Measurements from ENCODE around the gene KIR3DL2. TPM values are rescaled to one million over a fixed set of nuclear protein-coding genes. Genes with fewer than 3 reads are reported as not detected.
"Not testable (repeated sequence)": the region's sequence is repeated elsewhere in the genome, so short reads cannot be mapped to it uniquely, and the experiment has no call there.

The KIR3DL2 gene
- total RNA-seq, 1 experiment from 2014 or later = not detected

DNA sequence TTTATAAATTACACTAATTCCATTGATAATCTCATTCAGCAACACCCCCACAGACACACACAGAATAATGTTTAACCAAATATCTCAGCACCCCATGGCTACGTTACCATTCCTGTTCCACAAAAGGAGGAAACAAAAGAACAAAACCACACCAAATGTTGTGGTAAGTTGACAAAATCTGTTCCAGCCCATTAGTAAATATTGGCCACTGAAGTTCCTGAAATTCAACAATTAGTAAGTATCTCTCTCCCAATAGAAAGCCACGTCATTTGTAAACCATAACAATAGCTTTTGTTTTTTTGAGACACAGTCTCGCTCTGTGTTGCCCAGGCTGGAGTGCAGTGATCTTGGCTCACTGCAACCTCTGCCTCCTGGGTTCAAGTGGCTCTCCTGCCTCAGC, 21.5 kb downstream of the KIR3DL2 start:
- no peak for DNase-seq (ENCODE audit: low spot score)

DNA sequence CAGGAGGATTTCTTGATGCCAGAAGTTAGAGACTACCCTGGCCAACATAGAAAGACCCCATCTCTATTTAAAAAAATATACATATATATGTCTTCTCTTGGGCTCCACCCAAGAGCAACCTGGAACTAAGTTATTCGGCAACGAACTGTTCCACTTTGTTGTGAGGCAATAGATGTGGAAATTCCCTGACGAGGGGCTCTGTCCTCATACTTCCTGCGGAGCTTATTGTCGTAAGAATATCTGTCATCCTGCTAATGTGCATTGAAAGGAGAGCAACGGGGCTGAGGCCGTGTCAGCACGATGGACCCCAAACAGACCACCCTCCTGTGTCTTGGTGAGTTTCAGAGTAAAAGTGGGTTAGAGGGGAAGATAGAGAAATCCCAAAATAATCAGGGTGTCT, 23.7 kb downstream of the KIR3DL2 start, which contains the start of gene FCAR:
Gene FCAR, plus strand, starts transcription at position 246 of the 400 bp plus-strand sequence. Its CDS starts 55 bp downstream, at position 301.
- no peak for DNase-seq (ENCODE audit: low spot score)

DNA sequence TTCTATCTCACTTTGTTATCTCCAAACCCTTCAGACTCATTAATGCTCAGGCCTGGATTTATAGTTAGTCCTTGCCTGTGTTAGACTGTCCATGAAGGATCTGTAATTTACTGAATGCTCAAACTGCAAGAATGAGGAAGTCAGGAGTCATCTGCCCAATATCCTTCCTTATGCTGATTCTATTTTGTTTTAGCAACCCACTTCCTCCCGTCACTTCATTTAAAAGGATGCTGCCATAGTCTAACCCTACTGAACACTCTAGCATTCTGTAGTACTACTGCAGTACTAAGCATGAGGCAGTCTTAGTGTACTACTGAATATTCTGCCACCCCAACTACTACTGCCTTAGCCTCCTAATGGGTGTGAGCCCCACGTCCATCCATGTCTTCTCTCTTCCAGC, 25.3 kb downstream of the KIR3DL2 start:
- no peak for DNase-seq (ENCODE audit: low spot score)

DNA sequence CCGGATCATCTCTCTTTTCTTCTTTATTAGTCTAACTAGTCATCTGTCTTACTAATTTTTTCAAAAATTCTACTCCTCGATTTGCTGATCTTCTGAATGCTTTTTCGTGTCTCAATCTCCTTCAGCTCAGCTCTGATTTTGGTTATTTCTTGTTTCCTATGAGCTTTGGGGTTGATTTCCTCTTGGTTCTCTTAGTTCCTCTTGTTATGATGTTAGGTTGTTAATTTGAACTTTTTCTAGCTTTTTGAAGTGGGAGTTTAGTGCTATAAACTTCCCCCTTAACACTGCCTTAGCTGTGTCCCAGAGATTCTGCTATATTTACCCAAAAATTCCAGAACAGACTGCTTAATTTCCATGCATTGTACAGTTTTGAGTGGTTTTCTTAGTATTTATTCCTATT, 27.2 kb downstream of the KIR3DL2 start:
- no peak for DNase-seq (ENCODE audit: low spot score)

GRCh38 chr19:54881884-54882283, 31.6 kb downstream of the KIR3DL2 start:
- DNase-seq (ENCODE audit: low spot score) = no peak

GRCh38 chr19:54882758-54883157, 32.5 kb downstream of the KIR3DL2 start:
- peak; percentile 16 for DNase-seq (ENCODE audit: low spot score)

DNA sequence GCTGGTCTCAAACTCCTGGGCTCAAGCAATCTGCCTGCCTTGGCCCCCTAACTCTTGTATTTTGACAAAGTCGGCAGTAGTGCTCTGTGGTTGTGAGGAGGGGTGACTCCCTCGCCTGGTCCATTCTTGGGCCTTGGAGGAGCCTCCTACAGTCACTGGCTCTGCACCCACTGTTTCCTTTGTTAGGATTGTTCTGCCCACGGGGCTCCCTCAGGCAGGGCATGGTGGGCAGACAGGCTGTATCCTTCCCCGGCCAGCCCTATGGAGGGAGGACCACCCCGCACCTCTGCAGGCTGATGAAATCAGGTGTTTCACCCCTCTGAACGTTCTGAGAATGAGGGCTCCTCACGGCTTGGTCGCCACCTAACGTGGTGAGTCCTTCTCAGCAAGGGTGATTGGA, 33.0 kb downstream of the KIR3DL2 start:
- no peak for DNase-seq (ENCODE audit: low spot score)

DNA sequence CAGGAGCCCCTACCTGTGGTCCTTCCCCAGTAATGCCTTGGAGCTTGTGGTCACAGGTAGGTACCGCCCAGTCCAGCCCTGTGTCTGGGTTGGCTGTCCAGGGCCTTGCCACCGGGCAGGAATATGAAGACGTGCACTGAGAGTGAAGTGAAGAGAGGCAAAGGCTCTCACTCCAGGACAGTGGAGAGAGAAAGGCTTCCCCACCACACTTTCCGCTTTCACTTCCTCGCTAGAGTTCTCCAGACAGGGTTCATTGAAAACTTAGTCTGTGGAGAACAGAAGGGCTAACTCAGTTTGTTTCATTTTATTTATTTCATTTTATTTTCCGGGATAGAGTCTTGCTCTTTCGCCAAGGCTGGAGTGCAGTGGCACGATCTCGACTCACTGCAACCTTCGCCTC, 38.0 kb downstream of the KIR3DL2 start:
- DNase-seq (ENCODE audit: low spot score) = no peak

GRCh38 chr19:54889566-54889965, 39.3 kb downstream of the KIR3DL2 start:
- no peak for DNase-seq (ENCODE audit: low spot score)

DNA sequence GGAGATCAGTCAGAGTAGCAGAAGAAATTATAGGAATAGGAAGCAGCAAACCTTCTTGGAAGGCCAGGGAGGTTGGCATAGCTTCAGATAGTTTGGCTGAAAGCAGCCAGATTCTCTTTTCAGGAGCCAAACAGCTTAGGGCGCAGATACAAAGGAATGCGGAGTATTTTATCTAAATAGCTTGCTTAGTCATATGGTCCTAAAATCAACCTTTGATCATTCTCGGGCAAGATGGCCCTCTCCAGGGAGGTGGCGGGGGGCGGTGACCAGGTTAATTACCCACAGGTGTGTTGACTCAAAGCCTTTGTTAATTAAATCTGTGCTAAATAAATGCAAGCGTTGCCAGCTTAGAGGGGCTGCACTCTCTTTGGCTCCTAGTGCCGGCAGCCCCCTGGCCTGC, 43.2 kb downstream of the KIR3DL2 start:
- peak; percentile 22 for DNase-seq (ENCODE audit: low spot score)

DNA sequence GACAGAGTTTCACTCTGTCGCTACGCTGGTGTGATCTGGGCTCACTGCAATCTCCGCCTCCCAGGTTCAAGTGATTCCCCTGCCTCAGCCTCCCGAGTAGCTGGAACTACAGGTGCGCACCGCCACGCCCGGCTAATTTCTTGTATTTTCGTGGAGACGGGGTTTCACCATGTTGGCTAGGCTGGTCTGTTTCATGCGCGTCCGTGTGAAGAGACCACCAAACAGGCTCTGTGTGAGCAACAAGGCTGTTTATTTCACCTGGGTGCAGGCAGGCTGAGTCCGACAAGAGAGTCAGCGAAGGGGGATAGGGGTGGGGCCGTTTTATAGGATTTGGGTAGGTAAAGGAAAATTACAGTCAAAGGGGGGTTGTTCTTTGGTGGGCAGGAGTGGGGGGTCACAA, 43.9 kb downstream of the KIR3DL2 start:
- DNase-seq (ENCODE audit: low spot score) = not testable (repeated sequence)

DNA sequence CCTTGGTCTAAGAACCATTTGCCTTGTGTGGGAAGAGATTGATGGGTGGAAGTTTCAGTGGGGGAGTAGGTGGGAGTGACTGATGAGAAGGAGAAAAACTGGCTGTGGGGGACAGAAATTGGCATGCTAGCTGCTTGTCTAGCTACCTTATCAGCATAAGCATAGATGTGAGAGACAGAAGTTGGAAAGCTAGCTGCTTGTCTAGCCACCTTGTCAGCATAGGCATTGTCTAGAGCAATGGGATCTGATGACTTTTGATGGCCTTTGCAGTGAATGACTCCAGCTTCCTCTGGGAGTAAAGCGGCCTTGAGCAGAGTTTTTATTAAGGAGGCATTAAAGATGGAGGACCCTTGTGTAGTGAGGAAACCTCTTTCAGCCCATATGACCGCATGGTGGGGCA, 45.8 kb downstream of the KIR3DL2 start:
- DNase-seq (ENCODE audit: low spot score) = no peak

DNA sequence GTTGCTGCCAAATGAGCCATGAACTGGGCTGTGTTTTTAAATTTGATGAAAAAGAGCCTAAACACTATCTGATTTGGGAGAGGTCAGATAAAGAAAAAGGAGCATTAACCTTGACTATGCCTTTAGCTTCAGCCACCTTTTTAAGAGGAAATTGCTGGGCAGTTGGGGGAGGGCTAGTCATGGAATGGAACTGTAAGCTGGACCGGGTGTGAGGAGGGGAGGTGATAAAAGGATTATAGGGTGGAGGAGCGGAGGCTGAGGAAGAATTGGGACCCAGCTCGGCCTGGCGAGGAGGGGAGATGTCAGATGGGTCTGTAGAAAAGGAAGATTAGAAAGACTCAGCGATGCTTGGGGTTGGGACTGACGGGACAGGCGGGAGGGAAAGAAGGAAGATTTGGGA, 48.4 kb downstream of the KIR3DL2 start:
- not testable (repeated sequence) for DNase-seq (ENCODE audit: low spot score)

- not testable (repeated sequence) for DNase-seq (ENCODE audit: low spot score)
Measured at GRCh38 chr19:54899646-54900045, 49.4 kb downstream of the KIR3DL2 start.

DNA sequence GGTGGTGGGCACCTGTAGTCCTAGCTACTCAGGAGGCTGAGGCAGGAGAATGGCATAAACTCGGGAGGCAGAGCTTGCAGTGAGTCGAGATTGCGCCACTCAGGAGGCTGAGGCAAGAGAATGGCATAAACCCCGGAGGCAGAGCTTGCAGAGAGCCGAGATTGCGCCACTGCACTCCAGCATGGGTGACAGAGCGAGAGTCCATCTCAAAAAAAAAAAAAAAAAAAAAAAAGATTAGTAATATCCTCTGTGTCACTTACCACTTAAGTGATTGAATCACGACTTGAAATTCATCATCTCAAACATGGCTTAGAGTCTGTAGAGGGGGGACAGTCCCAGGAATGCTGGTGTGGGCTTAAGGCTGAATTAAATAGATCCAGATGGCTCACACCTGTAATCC, 50.9 kb downstream of the KIR3DL2 start:
- DNase-seq (ENCODE audit: low spot score) = not testable (repeated sequence)

- no peak for DNase-seq (ENCODE audit: low spot score)
Measured at GRCh38 chr19:54902061-54902460, 51.8 kb downstream of the KIR3DL2 start.

DNA sequence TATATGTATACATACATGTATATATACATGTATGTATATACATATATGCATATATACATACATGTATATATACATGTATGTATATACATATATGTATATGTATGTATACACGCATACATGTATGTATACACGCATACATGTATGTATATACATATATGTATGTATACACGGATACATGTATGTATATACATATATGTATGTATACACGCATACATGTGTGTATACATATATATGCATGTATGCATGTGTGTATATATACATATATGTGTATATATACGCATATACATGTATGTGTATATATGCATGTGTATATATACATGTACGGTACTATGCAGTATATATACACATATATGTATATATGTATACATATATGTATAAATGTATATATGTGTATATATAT, 53.1 kb downstream of the KIR3DL2 start:
- DNase-seq (ENCODE audit: low spot score) = no peak

DNA sequence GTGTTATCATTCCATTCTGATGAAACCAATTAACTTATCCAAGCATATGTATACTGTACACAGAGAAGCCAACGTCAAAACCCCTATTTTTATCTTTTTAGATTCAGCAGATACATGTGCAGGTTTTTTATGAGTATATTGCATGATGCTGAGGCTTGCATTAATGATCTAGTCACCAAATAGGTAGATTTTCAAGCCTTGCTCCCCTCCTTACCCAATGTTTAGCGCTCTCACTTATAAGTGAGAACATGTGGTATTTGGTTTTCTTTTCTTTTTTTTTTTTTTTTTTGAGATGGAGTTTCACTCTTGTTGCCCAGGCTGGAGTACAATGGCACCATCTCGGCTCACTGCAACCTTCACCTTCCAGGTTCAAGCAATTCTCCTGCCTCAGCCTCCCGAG, 54.0 kb downstream of the KIR3DL2 start:
- DNase-seq (ENCODE audit: low spot score) = not testable (repeated sequence)

- no peak for DNase-seq (ENCODE audit: low spot score)
Measured at GRCh38 chr19:54905421-54905802, 55.2 kb downstream of the KIR3DL2 start.

GRCh38 chr19:54905803-54906511, 55.7 kb downstream of the KIR3DL2 start, which contains the start of gene NCR1:
Gene NCR1 (plus strand): TSS chr19:54906148. CDS start chr19:54906188, 40 bp downstream.
- DNase-seq (ENCODE audit: low spot score) = no peak

DNA sequence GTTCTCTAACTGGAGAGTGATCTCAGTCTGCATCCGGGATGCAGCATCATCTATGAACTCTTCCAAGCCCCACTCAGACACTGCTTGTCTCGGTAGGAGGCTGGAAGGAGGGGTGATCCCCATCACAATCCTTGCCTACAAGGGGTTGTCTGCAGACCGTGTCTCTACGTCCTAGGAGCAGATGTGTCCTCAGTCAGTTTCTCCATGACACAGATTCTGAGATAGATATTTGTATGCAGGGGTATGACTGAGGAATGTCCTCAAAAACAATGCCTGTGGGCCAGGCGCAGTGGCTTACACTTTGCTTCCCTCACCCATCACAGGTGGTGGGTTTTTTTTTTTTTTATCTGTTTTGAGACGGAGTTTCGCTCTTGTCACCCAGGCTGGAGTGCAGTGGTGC, 56.6 kb downstream of the KIR3DL2 start:
- no peak for DNase-seq (ENCODE audit: low spot score)

DNA sequence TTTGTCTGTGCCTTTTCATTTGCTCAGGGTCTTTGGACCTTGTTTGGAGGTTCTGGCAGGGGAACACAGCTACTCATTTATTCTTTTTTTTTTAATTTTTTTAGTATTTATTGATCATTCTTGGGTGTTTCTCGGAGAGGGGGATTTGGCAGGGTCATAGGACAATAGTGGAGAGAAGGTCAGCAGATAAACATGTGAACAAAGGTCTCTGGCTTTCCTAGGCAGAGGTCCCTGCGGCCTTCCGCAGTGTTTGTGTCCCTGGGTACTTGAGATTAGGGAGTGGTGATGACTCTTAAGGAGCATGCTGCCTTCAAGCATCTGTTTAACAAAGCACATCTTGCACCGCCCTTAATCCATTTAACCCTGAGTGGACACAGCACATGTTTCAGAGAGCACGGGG, 57.7 kb downstream of the KIR3DL2 start:
- not testable (repeated sequence) for DNase-seq (ENCODE audit: low spot score)
